ENCODE data around the gene SLC38A4.

- no peak for TF ChIP-seq ZNF274 (IDR thresholded peaks at IDR 0.05; ENCODE audit: low read depth, low read length)
- TF ChIP-seq YY1 (IDR thresholded peaks at IDR 0.05; ENCODE audit: insufficient read depth, insufficient read length), result no peak
These were observed 7.2 kb downstream of the SLC38A4 start for GRCh38 chr12:46818642-46819041.

All from NT2/D1 (cell line).